Measurements from ENCODE around the gene WIPF1. TPM values are rescaled to one million over a fixed set of nuclear protein-coding genes. Genes with fewer than 3 reads are reported as not detected.

The WIPF1 gene
- total RNA-seq, 1 experiment from 2014 or later: 6.4 TPM

DNA sequence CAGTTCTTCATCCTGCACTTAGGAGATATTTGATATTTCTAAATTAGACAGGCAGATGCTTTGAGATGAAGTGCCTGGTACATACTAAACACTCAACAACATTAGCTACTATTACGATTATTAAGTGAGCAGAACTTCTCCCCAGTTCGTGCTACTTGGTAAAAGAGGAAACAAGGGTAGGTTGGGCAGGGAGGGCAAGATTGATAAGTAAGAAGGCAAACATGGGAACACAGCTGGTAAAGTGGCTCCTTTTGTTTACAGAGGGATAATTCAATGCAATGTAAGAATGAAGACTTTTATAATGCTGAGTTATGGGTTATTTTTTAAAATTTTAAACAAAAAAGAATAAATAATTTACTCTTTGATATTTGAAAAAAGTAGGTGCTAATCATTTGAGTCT lies 15.9 kb upstream of the WIPF1 start (continued):
- TF ChIP-seq MYBL2 (CRISPR knock-in tag; IDR thresholded peaks at IDR 0.05): no peak
- TF ChIP-seq GABPB1 (CRISPR knock-in tag; IDR thresholded peaks at IDR 0.05): no peak
- TF ChIP-seq, protein P1, sequence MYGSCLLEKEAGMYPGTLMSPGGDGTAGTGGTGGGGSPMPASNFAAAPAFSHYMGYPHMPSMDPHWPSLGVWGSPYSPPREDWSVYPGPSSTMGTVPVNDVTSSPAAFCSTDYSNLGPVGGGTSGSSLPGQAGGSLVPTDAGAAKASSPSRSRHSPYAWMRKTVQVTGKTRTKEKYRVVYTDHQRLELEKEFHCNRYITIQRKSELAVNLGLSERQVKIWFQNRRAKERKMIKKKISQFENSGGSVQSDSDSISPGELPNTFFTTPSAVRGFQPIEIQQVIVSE (CRISPR knock-in tag; IDR thresholded peaks at IDR 0.05; ENCODE audit: borderline replicate concordance): no peak
- no peak for TF ChIP-seq NR3C1 (CRISPR knock-in tag; conservative IDR thresholded peaks at IDR 0.05; ENCODE audit: low read depth)
- TF ChIP-seq PRRX2 (CRISPR knock-in tag; IDR thresholded peaks at IDR 0.05): no peak
- TF ChIP-seq, protein P2, sequence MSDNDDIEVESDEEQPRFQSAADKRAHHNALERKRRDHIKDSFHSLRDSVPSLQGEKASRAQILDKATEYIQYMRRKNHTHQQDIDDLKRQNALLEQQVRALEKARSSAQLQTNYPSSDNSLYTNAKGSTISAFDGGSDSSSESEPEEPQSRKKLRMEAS (CRISPR knock-in tag; IDR thresholded peaks at IDR 0.05): no peak

DNA sequence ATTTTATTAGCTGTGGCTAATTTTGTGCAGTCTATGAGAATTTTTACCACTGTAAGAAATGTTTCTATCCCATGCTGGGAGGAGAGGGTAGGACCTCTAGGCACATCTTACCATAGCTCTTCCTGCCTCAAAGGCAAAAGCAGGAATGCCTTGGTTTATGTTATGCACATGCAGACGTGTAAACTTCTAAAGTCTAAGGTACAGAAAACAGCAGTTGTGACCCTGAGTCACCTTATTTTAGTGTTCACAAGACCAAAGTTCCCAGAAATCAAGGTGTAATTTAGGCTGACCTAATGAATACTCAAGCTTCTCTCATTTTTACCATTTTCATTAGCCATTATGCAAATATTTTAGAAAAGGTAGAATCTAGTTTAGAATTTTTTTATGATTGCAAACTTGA lies 15.4 kb upstream of the WIPF1 start:
- Mint-ChIP-seq H3K36me3 (no peaks in the 10 kb centered on the region), H3K27ac (no peak overlapping the region), H3K9me3 (no peaks in the 10 kb centered on the region), H3K27me3 (ENCODE audit: low read depth) (no peaks in the 10 kb centered on the region), H3K4me3 (no peak overlapping the region), H3K4me1 (0 out of 2 replicates have a peak, but pooled peaks cover 2% of the 10 kb centered on the region)
- ATAC-seq (no peak), DNase-seq (ENCODE audit: low spot score) (no peak)
- TF ChIP-seq ZNF423 (CRISPR knock-in tag; IDR thresholded peaks at IDR 0.05): no peak
- no peak for TF ChIP-seq ZNF232 (CRISPR knock-in tag; IDR thresholded peaks at IDR 0.05)
- ChIA-PET POLR2A (no interaction called here), CTCF (interaction anchor here (1.4 to 3.5 kb wide), 2 partner anchors 10 to 84 kb away, joined by 4 to 14 read pairs; no protein-coding TSS in a partner anchor)

DNA sequence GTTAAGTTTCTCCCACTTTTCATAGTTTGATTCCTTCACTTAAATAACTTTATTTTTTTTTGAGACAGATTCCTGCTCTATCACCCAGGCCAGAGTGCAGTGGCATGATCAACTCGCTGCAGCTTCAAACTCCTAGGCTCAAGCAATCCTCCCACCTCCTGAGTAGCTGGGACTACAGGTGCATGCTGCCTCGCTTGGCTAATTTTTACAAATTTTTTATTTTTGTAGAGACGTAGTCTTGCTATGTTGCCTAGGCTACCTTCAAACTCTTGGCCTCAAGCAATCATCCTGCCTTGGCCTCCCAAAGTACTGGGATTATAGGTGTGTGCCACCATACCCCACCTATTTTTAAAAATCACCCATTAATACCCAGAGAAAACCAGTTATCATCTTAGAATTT lies 14.2 kb upstream of the WIPF1 start:
- Mint-ChIP-seq H3K27me3 (ENCODE audit: low read depth) (no peaks in the 10 kb centered on the region), H3K27ac (no peak overlapping the region)
- POLR2A ChIA-PET: no interaction called here

DNA sequence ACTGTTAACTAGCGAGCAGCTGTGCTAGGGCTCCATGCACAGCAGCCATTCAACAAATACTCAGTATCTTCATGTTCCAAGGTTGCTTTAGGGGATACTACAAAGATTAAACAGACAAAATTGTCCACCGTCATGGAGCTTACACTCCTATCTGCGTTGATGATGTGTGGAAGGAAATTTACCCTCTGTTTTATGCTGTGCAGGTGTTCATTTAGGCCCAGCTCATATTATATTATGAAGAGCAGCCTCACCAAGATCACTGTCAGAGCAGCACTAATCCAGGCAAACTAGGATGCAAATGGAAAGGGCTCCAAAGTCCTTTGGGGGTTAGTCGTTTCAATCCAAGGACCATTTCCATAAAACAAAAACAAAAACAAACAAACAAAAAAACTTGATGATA lies 13.4 kb upstream of the WIPF1 start:
- POLR2A ChIA-PET: no interaction called here
- Mint-ChIP-seq H3K27ac (no peak overlapping the region), H3K9me3 (no peaks in the 10 kb centered on the region), H3K27me3 (ENCODE audit: low read depth) (no peaks in the 10 kb centered on the region), H3K4me3 (no peak overlapping the region), H3K4me1 (0 out of 2 replicates have a peak, but pooled peaks cover 2% of the 10 kb centered on the region), H3K36me3 (no peaks in the 10 kb centered on the region)
- DNase-seq (ENCODE audit: low spot score) (no peak), ATAC-seq (no peak)
- TF ChIP-seq, protein P3, sequence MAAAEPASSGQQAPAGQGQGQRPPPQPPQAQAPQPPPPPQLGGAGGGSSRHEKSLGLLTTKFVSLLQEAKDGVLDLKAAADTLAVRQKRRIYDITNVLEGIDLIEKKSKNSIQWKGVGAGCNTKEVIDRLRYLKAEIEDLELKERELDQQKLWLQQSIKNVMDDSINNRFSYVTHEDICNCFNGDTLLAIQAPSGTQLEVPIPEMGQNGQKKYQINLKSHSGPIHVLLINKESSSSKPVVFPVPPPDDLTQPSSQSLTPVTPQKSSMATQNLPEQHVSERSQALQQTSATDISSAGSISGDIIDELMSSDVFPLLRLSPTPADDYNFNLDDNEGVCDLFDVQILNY (CRISPR knock-in tag; IDR thresholded peaks at IDR 0.05): no peak
- TF ChIP-seq, protein P4, sequence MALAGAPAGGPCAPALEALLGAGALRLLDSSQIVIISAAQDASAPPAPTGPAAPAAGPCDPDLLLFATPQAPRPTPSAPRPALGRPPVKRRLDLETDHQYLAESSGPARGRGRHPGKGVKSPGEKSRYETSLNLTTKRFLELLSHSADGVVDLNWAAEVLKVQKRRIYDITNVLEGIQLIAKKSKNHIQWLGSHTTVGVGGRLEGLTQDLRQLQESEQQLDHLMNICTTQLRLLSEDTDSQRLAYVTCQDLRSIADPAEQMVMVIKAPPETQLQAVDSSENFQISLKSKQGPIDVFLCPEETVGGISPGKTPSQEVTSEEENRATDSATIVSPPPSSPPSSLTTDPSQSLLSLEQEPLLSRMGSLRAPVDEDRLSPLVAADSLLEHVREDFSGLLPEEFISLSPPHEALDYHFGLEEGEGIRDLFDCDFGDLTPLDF (CRISPR knock-in tag; IDR thresholded peaks at IDR 0.05): no peak
- no peak for TF ChIP-seq RORB (CRISPR knock-in tag; IDR thresholded peaks at IDR 0.05)
- TF ChIP-seq, protein P5, sequence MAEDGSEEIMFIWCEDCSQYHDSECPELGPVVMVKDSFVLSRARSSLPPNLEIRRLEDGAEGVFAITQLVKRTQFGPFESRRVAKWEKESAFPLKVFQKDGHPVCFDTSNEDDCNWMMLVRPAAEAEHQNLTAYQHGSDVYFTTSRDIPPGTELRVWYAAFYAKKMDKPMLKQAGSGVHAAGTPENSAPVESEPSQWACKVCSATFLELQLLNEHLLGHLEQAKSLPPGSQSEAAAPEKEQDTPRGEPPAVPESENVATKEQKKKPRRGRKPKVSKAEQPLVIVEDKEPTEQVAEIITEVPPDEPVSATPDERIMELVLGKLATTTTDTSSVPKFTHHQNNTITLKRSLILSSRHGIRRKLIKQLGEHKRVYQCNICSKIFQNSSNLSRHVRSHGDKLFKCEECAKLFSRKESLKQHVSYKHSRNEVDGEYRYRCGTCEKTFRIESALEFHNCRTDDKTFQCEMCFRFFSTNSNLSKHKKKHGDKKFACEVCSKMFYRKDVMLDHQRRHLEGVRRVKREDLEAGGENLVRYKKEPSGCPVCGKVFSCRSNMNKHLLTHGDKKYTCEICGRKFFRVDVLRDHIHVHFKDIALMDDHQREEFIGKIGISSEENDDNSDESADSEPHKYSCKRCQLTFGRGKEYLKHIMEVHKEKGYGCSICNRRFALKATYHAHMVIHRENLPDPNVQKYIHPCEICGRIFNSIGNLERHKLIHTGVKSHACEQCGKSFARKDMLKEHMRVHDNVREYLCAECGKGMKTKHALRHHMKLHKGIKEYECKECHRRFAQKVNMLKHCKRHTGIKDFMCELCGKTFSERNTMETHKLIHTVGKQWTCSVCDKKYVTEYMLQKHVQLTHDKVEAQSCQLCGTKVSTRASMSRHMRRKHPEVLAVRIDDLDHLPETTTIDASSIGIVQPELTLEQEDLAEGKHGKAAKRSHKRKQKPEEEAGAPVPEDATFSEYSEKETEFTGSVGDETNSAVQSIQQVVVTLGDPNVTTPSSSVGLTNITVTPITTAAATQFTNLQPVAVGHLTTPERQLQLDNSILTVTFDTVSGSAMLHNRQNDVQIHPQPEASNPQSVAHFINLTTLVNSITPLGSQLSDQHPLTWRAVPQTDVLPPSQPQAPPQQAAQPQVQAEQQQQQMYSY (CRISPR knock-in tag; IDR thresholded peaks at IDR 0.05): no peak
- TF ChIP-seq TP53 (CRISPR knock-in tag; IDR thresholded peaks at IDR 0.05): no peak
- CTCF ChIA-PET: interaction anchor here (1.1 to 3.5 kb wide), 3 partner anchors 8 to 24 kb away, joined by 3 to 14 read pairs (median 6); no protein-coding TSS in a partner anchor

More for the DNA sequence above, 14.2 kb upstream of the WIPF1 start:
- Mint-ChIP-seq H3K4me1 (0 out of 2 replicates have a peak, but pooled peaks cover 2% of the 10 kb centered on the region), H3K4me3 (no peak overlapping the region), H3K9me3 (no peaks in the 10 kb centered on the region), H3K36me3 (no peaks in the 10 kb centered on the region)
- CTCF ChIA-PET: interaction anchor here (3.5 kb wide), 1 partner anchor 9 kb away, joined by 14 read pairs; no protein-coding TSS in a partner anchor
- no peak for ATAC-seq
- DNase-seq (ENCODE audit: low spot score): no peak
- TF ChIP-seq IRF2 (CRISPR knock-in tag; IDR thresholded peaks at IDR 0.05; ENCODE audit: borderline replicate concordance, low read depth): no peak
- no peak for TF ChIP-seq JUN (CRISPR knock-in tag; IDR thresholded peaks at IDR 0.05)

Data from WTC11 (cell line).